ENCODE measurements around the gene BCAP31.
"Not testable (repeated sequence)": the region's sequence is repeated elsewhere in the genome, so short reads cannot be mapped to it uniquely, and the experiment has no call there.

BCAP31 gene

DNA sequence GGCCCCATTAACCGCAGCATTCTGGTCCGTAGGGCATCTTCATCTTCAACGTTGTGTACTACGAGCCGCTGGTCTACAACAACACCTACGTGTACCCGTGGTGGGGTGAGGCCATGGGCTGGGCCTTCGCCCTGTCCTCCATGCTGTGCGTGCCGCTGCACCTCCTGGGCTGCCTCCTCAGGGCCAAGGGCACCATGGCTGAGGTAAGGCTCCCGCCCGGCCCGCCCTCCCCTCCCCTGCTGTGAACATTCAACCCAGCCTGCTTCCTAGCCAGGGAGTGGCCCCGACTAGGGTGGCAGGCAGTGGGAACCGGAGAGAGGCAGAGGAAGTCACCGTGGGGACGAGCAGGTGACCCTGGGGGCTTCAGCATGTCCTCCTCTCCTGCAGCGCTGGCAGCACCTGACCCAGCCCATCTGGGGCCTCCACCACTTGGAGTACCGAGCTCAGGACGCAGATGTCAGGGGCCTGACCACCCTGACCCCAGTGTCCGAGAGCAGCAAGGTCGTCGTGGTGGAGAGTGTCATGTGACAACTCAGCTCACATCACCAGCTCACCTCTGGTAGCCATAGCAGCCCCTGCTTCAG lies 29.4 kb downstream of the BCAP31 start:
- no peak for DNase-seq (ENCODE audit: low read depth in 2 of 2)

DNA sequence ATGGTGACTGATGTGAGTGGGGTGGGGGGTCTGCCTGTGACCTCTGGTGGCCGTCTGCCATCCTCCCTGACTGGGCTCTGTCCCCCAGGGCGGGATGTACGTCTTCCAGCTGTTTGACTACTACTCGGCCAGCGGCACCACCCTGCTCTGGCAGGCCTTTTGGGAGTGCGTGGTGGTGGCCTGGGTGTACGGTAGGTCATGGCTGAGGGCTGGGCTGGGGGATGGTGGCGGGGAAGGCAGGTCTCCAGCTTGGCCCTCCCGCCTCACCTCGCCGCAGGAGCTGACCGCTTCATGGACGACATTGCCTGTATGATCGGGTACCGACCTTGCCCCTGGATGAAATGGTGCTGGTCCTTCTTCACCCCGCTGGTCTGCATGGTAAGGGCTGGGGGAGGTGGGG lies 29.9 kb downstream of the BCAP31 start:
- not testable (repeated sequence) for DNase-seq (ENCODE audit: low read depth in 2 of 2)

DNA sequence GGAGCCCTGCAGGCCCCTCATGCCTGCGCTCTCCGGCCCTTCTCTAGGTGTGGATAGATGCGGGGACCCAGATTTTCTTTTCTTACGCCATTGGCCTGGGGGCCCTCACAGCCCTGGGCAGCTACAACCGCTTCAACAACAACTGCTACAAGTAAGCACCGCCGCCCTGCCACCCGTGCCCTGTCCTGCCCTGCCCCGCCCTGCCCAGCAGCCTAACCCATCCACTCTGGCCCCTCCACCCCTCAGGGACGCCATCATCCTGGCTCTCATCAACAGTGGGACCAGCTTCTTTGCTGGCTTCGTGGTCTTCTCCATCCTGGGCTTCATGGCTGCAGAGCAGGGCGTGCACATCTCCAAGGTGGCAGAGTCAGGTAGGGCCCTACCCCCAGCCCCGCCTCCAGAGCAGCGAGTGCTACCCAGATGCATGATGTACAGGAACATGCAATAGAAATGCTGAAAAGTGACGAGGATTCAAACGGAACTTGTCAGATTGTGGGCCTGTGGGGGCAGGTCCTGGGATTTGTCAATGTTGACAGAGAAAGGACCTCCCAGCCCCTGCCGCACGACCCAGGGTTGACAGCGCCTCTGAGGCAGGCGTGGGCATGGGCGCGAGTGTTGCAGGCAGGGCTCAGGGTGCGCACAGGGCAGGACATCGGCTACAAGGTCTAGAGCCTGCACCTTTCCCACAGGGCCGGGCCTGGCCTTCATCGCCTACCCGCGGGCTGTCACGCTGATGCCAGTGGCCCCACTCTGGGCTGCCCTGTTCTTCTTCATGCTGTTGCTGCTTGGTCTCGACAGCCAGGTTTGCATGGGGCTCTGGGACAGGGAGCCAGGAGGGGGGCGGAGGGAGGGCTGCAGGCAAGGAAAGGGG lies 30.7 kb downstream of the BCAP31 start:
- DNase-seq (ENCODE audit: low read depth in 2 of 2), result no peak

DNA sequence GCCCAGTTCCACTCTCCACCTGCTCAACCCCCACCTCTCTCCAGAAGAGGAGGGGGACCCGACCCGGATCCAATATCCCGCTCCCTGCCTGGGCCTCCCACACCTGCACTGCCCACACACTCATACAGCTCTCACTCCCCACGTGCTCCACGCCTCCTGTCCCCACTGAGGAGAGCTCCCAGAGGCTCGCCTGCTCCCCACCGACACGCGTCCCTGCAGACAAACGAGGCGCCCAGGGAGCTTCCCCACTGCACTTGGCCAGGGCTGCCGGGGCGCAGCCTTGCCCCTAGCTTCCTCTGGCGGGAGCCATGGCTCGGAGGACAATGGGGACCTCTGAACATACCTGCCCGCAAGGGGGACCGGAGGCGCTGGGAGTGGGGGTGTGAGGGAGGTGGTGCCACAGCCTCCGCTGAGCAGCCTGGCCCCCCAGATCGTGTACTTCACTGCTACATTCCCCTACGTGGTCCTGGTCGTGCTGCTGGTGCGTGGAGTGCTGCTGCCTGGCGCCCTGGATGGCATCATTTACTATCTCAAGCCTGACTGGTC lies 31.5 kb downstream of the BCAP31 start:
- no peak for DNase-seq (ENCODE audit: low read depth in 2 of 2)

DNA sequence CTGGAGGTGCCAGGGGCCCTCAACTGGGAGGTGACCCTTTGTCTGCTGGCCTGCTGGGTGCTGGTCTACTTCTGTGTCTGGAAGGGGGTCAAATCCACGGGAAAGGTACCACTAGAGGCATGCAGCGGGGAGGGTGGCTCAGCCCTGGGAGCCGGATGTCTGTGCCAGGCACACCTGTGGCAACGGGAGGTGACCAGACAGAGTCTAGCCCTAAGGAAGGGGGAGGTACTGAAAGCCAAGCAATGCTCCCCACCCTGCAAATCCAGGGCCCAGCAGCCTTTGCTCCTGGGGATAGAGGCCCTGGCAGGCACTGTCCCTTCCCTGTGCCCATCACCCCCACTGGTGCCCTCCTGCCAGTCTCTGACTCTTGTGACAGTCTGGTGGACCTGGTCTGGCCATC lies 32.2 kb downstream of the BCAP31 start:
- DNase-seq (ENCODE audit: low read depth in 2 of 2), result no peak

DNA sequence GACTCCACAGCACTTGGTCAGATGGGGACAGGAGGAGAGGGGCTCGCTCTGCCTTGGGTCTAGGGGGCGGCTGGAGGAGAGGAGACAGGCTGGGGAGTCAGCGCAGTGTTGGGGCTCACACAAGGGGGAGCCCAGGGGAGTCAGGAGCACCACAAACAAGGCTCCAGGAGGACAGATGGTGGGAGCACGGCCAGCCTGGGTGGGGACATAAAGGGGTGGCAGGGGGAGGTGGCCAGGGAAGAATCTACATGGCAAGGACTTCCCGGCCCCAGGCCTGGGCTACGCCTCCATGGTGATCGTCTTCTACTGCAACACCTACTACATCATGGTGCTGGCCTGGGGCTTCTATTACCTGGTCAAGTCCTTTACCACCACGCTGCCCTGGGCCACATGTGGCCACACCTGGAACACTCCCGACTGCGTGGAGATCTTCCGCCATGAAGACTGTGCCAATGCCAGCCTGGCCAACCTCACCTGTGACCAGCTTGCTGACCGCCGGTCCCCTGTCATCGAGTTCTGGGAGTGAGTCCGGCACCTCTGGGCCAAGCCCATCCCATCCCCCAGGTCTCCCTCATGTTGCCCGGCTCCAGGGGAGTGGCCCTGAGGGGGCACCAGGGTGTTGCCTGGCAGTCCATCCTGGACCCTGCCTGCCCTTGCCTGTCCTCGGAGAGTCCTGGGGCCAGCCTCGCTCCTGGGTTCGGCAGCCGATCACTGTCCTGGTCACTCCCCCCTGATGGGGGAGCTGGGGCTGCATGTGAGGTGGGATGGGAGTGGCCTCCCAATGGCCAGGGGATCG lies 33.0 kb downstream of the BCAP31 start:
- DNase-seq (ENCODE audit: low read depth in 2 of 2), result not testable (repeated sequence)

DNA sequence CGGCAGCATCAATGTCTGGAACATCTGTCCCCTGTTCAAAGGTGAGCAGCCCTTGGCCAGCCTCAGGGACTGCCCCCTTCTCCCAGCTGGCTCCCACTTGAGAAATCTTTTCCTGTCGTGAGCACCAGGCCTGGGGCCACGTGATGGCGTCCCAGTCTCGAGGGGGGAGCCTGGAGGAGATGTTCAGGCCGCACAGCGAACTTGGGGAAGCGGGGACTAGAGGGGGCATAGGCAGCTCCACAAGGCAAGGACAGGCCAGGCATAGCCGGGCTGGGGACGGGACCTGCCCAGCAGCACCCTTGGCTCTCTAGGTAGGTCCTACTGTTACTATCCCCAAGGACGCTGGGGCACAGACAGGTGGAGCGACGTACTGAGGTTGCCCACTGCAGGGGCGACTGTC lies 33.7 kb downstream of the BCAP31 start:
- DNase-seq (ENCODE audit: low read depth in 2 of 2), result no peak

DNA sequence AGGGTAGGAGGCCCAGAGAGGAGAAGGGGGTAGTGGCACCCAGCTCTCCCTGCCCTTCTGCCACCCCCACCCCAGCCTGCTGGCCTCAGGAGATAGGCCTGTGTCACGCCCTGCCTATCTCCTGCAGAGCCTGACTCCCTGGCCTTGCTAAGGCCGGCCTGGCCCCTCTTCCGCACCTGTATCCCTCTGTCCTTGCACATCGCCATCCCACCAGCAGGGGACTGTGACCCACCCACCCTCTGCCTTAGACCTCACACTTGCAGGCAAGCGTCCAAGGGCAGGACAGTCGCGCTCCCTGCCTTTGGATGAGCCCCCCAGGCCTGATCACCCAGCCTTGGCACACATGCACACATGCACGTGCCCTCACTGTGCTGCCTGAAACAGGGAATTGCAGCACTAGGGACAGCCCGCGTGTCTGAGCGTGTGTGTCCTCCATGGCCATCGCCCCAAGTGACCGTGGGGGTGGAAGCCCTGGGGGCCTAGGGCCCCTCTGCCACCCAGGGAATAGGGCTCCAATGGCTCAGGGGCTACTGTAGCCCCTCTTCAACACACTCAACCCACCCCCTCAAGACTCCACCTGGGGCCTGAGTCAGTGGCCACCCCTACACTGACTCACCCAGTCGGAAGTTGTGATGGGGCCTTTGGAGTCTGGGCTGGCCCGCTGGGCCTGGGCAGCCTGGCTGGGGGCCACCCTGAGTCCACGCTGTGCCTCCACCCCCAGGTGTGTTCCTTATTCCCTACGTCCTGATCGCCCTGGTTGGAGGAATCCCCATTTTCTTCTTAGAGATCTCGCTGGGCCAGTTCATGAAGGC lies 34.3 kb downstream of the BCAP31 start:
- no peak for DNase-seq (ENCODE audit: low read depth in 2 of 2)

DNA sequence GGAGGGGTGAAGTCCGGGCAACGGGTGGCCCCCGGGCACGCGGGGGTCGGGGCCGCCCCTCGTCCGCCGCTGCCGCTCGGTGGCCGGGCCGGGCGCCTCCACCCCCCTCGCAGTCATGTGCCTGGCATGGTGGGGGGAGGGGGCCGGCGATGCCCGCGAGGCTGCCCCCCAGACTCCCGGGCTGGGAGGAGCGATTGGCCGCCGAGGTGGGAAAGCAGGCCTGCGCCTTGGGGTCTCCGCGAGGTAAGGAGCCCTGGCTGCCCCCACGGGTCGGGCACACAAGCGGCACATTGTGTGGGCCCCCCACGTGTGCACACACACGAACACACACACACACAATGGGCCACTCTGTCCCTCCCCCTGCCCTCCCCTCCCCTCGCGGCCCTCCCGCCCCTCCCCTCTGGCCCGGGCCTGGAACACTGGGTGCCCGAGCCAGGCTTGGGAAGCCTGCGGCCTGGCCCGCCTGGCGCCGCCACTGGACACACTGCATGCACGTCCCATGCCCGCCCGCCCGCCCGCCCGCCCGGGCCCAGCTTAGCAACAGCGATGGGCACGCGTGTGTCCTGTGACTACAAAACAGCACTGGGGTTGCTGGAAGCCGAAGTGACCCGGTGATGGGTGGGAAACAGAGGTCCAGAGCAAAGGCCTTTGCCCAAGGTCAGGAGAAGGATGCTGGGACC lies 35.1 kb downstream of the BCAP31 start:
- no peak for DNase-seq (ENCODE audit: low read depth in 2 of 2)

DNA sequence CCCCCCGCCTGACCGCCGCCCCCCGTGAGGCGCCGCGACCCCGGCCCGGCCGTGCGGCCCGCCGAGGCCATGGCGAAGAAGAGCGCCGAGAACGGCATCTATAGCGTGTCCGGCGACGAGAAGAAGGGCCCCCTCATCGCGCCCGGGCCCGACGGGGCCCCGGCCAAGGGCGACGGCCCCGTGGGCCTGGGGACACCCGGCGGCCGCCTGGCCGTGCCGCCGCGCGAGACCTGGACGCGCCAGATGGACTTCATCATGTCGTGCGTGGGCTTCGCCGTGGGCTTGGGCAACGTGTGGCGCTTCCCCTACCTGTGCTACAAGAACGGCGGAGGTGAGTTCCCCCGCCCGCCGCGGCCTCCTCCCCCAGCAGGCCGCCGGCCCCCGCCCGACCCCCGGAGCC lies 35.7 kb downstream of the BCAP31 start:
- DNase-seq (ENCODE audit: low read depth in 2 of 2), result no peak

DNA sequence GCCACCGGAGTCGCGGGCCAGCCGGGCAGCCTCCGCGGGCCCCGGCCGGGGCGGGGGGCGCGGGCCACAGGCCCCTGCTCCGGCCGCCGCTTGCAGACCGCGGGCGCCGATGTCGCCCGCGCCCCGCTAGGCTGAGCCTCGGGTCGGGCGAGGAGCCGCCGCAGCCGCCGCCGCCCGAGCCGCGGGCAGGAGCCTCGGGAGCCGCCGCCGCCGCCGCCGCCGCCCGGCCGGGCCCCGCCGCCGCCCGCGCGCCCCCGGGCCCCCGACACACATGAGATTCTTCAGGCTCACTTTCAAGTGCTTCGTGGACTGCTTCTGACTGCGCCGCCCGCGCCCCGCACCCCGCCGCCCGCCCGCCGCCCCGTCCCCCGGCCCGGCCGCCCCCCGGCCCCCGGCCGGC lies 36.1 kb downstream of the BCAP31 start:
- no peak for DNase-seq (ENCODE audit: low read depth in 2 of 2)

DNA sequence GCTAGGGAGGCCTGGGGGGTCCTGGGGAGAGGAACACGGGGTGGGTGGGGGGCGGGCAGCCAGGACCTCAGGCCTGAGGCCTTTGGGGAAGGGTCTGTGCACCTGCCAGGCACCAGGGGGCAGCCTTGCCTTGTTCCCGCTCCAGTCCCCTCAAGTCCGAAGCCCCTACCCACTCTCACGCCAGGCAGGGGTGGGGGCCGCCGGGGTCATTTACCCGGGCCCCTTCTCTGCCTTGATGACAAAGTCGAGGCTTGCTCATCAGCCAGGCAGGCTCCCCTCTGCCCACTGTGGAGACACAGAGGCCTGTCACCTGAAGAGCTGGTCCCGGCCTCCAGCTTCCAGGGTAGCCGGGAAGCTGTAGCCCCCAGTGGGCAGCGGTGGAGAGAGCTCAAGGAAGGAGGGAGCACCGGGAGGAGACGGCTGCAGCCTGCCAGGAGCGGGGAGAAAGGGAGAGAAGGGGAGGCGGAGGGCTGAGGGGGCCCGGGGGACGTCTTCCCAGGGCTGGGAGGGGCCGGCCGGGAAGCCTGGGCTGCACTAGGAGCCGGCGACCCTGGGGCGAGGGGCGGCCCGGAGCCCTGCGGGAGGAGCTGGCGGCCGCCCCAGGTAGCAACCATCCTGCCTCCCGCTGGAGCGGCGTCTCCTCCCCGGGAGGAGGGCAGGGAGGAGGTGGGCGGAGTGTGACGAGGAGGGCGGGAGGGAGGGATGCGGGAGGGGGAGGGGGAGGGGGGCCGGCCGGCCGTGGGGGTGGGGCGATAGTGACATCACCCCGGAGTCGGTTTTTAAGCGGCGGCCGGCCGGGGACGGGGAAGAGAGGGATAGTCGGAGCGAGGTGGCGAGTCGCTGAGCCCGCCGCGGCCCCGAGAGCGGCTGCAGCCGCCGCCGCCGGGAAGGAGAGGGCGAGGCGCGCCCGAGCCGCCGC lies 36.8 kb downstream of the BCAP31 start, which contains the start of gene SLC6A8:
TSS of gene SLC6A8 (plus strand) at position 806 of the 919 bp plus-strand sequence. CDS start 649 bp downstream, outside the sequence.
- DNase-seq (ENCODE audit: low read depth in 2 of 2), result peak in 1 of 2 donors; percentile 9

DNA sequence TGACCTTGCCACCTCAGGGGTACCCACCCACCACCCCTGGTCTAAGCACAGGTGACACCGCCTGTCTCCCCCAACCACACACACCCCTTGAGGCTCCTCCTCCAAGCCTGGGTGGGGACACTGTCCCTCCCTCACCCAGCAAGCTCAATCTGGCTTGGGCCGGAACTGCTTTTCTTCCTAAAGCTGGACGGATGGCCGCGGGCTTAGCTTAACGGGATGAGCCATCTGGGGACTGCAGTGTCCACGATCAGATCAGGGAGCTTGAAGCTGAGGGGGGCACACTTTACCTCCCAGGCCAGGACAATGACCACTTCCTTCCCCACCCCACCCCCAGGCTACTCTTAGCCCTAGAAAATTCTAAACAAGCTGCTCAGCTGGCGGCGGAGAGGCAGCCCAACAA lies 37.5 kb downstream of the BCAP31 start:
- DNase-seq (ENCODE audit: low read depth in 2 of 2), result no peak

DNA sequence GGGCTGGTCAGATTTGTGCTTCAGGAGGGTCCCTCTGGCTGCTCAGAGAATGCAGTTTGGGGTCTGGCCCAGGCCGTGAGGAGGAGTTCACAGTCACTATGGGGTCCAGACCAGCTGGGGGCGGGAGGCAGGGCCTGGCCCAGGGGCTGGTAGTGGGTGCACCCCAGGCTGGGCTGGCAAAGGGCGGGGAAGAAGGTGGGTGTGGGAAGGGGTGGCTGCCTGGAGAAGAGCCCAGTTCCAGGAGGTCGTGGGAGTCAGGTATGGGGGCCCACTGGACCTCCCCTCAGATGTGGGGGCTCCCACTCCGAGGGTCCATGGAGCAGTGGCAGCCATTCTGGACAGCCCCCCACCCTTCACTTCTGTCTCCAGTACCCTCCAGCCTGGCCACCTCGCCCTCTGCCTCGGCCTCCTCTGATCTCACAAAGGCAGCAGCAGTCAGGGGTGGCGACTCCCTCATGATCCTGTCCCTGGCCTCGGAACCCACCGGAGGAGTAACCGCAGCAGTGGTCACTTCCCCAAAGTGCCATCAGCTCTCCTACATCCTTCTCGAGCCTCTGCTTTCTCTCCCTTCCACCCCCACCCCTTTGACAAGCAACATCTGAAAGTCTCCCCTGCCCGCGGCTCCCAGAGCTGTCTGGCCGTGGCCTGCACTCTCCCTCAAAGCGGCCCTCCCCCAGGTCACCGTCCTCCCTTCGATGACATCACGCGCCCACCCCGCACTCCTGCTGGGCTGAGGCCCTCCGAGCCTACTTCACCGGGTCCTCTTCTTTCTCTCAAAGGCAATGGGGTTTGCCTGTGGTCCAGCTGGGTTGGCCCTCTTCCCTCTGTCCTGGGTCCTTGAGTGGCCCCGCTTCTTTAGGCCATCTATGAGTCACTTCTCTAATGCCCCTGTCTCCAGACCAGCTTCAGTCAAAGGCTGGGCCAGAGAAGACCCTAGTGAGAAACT lies 38.2 kb downstream of the BCAP31 start:
- no peak for DNase-seq (ENCODE audit: low read depth in 2 of 2)

DNA sequence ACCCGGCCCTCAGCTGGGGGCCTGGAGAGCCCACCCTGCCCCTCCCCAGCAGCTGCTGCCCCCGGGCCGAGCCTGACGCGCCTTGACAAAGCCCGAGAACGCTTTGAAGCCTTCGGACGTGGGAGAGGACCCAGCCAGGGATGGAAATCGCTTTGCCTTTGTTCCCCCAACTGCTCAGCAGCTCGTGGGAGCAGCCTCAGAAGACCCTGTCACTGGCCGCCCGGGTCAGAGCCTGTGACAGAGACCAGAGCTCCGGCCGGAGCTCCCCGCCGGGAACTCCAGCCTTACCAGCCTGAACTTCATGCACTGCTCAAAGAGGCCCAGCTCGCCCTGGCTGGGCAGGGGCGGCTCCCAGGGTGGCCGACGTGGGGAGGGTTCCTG lies 39.0 kb downstream of the BCAP31 start:
- no peak for DNase-seq (ENCODE audit: low read depth in 2 of 2)

DNA sequence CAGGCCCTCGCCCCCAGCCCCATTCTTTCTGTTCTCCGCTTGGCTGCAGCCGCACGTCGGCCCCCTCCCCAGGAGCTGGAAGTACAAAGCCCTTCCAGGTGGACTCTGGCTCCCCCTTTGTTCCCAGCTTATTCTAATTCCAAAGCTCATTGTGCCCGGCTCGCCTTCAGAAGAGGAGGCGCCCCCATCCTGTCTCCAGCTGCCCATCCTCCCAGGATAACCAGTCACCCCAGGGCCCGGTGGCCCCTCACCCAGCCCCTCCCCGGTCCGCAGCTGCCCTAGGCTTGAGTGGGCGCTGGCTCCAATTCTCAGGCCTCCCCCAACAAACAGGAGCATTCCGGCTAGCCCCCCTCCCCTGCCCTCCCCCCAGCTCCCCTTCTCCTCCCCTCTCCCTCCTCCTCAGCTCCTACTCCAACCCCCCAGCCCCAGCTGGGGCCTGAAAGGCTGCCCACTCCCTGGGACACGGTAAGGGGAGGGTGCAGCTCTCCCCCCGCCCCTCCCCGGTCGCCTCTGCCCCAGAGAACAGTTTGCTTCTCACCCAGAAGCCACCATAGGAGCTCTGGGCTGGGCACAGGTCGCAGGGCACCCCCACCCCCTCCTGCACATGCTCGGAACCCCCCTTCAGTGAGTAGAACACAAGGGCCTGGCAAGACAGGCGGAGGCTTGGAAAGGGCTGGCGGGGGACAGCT lies 39.6 kb downstream of the BCAP31 start:
- no peak for DNase-seq (ENCODE audit: low read depth in 2 of 2)

DNA sequence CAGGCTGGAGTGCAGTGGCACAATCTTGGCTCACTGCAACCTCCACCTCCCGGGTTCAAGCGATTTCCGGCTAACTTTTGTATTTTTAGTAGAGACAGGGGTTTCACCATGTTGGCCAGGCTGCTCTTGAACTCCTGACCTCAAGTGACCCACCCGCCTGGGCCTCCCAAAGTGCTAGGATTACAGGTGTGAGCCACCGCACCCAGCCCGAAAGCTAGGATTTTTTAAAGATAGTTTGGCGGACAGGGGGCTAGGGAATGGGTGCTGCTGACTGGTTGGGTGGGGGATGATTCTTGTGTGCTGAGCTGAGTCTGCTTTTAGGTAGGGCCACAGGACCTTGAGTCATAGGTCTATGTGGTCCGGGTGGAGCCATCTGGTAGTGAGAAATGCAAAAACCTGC lies 40.7 kb downstream of the BCAP31 start:
- DNase-seq (ENCODE audit: low read depth in 2 of 2), result not testable (repeated sequence)

DNA sequence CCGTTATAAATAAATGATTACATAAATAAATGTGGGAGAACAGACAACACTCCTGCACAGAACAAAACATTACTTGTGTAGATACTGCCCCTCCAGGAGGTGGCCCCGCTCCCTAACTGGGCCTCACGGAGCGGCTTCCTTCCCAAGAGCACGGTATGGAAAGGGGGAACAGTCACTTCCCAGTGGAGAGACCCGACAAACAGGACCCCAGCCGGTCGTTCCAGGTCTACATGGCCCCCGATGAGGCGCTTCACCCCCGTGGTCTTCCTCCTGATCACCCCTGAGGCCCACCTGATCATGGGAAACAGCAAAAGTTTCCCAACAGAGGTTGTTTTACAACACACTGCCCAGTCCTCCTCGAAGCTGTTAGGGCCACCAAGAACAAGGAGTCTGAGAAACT lies 43.0 kb downstream of the BCAP31 start:
- DNase-seq (ENCODE audit: low read depth in 2 of 2), result no peak
